Measurements from ENCODE around the gene SMPX. TPM values are rescaled to one million over a fixed set of nuclear protein-coding genes. Genes with fewer than 3 reads are reported as not detected.

SMPX gene
- total RNA-seq, 1 donor from 2014 or later: 40.1 TPM

DNA sequence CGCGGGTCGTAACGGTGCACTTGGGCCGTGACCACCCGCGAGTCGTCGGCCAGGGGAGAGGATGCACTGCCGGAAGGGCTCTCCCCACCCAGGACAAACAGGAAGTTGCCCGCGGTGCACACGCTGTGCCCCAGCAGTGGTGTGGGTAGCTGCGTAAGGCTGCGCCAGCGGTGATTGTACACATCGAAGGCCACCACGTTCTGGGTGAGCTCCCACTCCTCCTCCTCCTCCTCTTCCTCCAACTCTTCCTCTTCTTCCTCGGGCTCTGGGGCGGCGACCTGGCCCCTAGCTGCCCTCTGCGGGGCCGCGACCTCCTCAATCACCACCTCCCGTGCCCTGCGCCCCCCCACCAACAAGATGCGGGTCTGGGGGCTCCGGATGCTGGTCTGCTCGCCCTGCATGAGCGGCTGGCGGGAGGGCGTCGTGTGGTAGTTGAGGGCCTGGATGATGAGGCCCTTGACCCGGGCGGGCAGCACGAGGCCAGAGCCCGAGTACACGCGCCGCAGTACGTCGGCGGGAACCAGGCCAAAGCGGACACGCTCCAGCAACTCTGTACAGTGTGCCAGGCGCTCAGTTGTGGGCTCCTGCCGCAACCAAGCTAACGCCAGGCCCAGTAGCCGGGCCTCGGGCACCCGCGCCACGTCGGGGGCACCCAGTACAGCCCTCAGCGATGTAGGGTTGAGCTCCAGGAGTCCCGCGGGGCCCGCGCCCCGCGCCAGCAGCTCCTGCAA, 101.2 kb downstream of the SMPX start:
- DNase-seq: no peak

Other genes with a start within 250 kb of the SMPX start
- 0.59 TPM for gene KLHL34, start 99.8 kb downstream of the SMPX start, total RNA-seq
- 11.5 TPM for gene MBTPS2, start 81.5 kb upstream of the SMPX start, total RNA-seq
- 2.5 TPM for gene YY2, start 97.9 kb upstream of the SMPX start, total RNA-seq
- 49.7 TPM for gene SMS, start 182.6 kb upstream of the SMPX start, total RNA-seq